K562 (cell line): ENCODE results near the gene FOXL3.

ENCODE experiments used
- CHD1 ChIP-seq: fragments of 200-600 bp; sonication (generic); IDR thresholded peaks from one replicate; pipeline ENCODE4 v1.6.1; 2012; ENCODE audit warnings: mild to moderate bottlenecking, moderate library complexity, low read length, inconsistent platforms
- CREM ChIP-seq: IDR thresholded peaks from 2 replicates; pipeline ENCODE4 v1.6.1; 2014; ENCODE audit warnings: antibody characterized with exemption, low read depth
- CTCF ChIP-seq, 3 experiments: IDR thresholded peaks in 2 of 3; conservative IDR thresholded peaks in 1 of 3; 2 replicates each; pipeline ENCODE4 v1.5.1; 2011 to 2012; ENCODE audit warnings: low read length in 3 of 3, mild to moderate bottlenecking in 3 of 3, control low read depth in 2 of 3, improper control_type of control experiment in 1 of 3, inconsistent platforms in 1 of 3, low read depth in 1 of 3, mixed read lengths in 1 of 3, moderate library complexity in 1 of 3; ENCODE audit not compliant: insufficient read depth in 2 of 3
- E2F3 ChIP-seq: fragments of 250-450 bp; sonication (Bioruptor Pico); IDR thresholded peaks from 2 replicates; pipeline ENCODE4 v1.4.0; 2020; ENCODE audit warnings: mild to moderate bottlenecking
- EZH2 ChIP-seq: IDR thresholded peaks from 2 replicates; pipeline ENCODE4 v1.6.1; 2012; ENCODE audit warnings: low read depth, mild to moderate bottlenecking, inconsistent platforms, low read length, borderline replicate concordance
- FOS ChIP-seq: IDR thresholded peaks from 3 replicates; pipeline ENCODE4 v1.6.1; 2011; ENCODE audit not compliant: insufficient read length; ENCODE audit errors: extremely low read depth
- GABPB1 ChIP-seq: sonication (generic); formaldehyde crosslinking; IDR thresholded peaks from 2 replicates; pipeline ENCODE4 v1.8.0; 2022; ENCODE audit warnings: mild to moderate bottlenecking, missing genetic modification reagents
- NR1H2 ChIP-seq: sonication (generic); formaldehyde crosslinking; IDR thresholded peaks from 2 replicates; pipeline ENCODE4 v1.4.0; 2020; ENCODE audit warnings: mild to moderate bottlenecking, missing genetic modification reagents
- NR2C2 ChIP-seq, 2 experiments: fragments of 200-800 bp in 1 of 2; sonication (Bioruptor generic) in 1 of 2; sonication (generic) in 1 of 2; formaldehyde crosslinking in 1 of 2; IDR thresholded peaks; 2 replicates each; pipeline versions ENCODE4 v1.6.1 to v1.8.0; 2016 to 2022; ENCODE audit warnings: mild to moderate bottlenecking in 1 of 2, missing compliant biosample characterization in 1 of 2, missing genetic modification characterization in 1 of 2, missing genetic modification reagents in 1 of 2
- TAF1 ChIP-seq: IDR thresholded peaks from 2 replicates; pipeline ENCODE4 v1.6.1; 2011; ENCODE audit warnings: mild to moderate bottlenecking, low read length, moderate library complexity; ENCODE audit not compliant: insufficient read depth, control insufficient read depth, severe bottlenecking; ENCODE audit errors: extremely low read depth
- TFE3 ChIP-seq: fragments of 450-650 bp; formaldehyde crosslinking; IDR thresholded peaks from 2 replicates; pipeline ENCODE4 v1.4.0; 2020; ENCODE audit warnings: mild to moderate bottlenecking, mixed read lengths
- ZBTB2 ChIP-seq: fragments of 450-650 bp; IDR thresholded peaks from 2 replicates; pipeline ENCODE4 v1.6.1; 2016; ENCODE audit warnings: antibody characterized with exemption
- ZNF197 ChIP-seq: fragments of 200-800 bp; sonication (Bioruptor generic); IDR thresholded peaks from 2 replicates; pipeline ENCODE4 v1.6.1; 2016; ENCODE audit warnings: low read depth, missing genetic modification characterization, missing compliant biosample characterization
- ZNF274 ChIP-seq: IDR thresholded peaks from 2 replicates; pipeline ENCODE4 v1.6.1; 2011; ENCODE audit warnings: low read depth, mild to moderate bottlenecking, low read length, moderate library complexity, borderline replicate concordance

- TF ChIP-seq TAF1 (no peak), NR1H2 (CRISPR knock-in tag) (no peak), ZNF197 (CRISPR knock-in tag) (no peak), NR2C2 (CRISPR knock-in tag; IDR thresholded peaks at IDR 0.05) (no peak), NR2C2 (tag; IDR thresholded peaks at IDR 0.05) (no peak), GABPB1 (CRISPR knock-in tag) (no peak), CTCF (IDR thresholded peaks at IDR 0.05 in 2 of 3, conservative IDR thresholded peaks at IDR 0.05 in 1 of 3; ENCODE audit: insufficient read depth in 2 of 3, low read depth in 1 of 3, low read length in 3 of 3) (no peak), ZNF274 (no peak), CHD1 (no peak), ZBTB2 (no peak), CREM (no peak), E2F3 (no peak), EZH2 (no peak), FOS (no peak), TFE3 (CRISPR knock-in tag) (no peak)
Observed at GRCh38 chr7:279821-280220, 10.1 kb upstream of the FOXL3 start.
